Measurements from ENCODE around the gene EPS8L3.
"Not testable (repeated sequence)": the region's sequence is repeated elsewhere in the genome, so short reads cannot be mapped to it uniquely, and the experiment has no call there.

The EPS8L3 gene, protein sequence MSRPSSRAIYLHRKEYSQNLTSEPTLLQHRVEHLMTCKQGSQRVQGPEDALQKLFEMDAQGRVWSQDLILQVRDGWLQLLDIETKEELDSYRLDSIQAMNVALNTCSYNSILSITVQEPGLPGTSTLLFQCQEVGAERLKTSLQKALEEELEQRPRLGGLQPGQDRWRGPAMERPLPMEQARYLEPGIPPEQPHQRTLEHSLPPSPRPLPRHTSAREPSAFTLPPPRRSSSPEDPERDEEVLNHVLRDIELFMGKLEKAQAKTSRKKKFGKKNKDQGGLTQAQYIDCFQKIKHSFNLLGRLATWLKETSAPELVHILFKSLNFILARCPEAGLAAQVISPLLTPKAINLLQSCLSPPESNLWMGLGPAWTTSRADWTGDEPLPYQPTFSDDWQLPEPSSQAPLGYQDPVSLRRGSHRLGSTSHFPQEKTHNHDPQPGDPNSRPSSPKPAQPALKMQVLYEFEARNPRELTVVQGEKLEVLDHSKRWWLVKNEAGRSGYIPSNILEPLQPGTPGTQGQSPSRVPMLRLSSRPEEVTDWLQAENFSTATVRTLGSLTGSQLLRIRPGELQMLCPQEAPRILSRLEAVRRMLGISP

DNA sequence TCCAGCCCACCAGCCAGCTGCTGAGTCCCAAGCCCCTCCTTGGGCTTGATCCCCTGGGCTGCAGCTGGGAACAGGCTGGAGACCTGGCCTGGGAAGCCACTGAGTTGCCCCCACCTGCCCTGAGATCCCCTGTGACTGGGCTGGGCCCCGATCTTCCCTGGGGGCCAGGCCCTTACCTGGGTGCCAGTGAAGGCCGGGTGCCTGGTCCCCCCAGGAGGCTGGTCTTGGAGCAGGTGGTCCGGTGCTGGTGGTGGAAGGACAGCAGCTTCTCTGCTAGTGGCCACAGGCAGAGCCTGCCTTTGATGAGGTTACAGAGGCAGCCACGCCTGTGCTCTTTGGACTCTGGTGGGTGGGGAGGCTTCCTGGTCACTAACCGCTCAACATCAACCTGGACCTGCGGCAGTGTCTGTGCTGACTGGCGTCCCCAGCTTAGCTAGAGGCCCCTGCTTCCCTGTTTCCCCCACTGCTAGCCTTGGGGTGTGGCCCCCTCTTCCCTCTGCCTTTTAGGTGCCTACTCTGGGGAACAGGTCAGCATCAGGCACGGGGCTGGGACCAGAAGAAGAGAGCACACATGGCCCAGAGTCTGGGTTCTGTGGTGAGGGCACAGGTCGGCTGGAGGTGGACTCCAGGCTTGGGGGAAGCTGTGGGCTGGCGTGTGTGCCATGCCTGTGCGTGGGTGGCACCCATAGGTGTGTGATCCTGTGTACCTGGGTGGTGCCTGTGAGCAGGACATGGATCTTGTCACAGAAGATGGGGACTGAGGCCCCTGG lies at the start of gene EPS8L3:
TSS of gene EPS8L3 (minus strand) at position 278 of the 770 bp plus-strand sequence. CDS start 2,174 bp downstream, outside the sequence.
- DNase-seq = no peak

DNA sequence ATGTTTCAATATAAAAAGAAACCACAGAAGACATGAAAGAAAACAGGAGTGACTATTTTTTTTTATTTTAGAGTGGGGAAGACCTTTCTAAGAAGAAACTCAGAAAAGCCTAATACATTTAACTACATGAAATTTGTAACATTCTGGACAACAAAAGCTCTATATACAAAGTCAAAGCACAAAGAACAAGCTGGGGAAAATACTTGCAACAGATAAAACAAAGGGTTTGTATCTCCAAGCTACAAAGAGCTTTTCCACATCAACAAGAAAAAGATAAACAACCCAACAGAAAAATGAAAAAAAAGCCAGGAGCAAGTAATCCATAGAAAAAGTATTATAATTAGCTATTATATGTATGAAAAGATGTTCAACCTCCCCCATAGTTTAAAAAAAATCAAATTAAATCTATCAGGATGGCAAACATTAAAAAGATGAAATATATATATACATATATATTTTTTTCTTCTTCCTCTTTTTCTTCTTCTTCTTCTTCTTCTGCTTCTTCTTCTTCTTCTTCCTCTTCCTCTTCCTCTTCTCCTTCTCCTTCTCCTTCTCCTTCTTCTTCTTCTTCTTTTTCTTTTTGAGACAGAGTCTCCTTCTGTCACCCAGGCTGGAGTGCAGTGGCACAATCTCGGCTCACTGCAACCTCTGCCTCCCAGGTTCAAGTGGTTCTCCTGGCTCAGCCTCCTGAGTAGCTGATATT lies 49.1 kb upstream of the EPS8L3 start:
- DNase-seq = no peak

DNA sequence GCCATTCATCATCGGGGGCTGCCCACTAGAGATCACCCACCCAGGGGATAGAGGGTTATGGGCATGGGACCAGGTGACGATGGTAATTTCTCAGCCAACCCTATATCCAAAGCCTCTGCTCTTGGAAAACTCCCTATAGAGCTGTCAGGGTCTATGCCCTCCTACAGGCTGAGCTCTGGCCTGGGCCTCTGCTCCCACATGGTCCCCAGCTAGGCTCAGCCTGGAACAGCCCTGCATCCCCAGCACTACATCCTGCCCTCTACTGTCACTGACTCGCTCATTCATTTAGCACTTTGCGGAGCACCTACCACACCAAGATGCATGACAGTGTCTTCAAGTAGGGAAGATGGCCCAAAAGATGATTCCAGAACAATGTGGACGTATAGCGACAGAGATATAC lies 45.0 kb upstream of the EPS8L3 start:
- DNase-seq = no peak

DNA sequence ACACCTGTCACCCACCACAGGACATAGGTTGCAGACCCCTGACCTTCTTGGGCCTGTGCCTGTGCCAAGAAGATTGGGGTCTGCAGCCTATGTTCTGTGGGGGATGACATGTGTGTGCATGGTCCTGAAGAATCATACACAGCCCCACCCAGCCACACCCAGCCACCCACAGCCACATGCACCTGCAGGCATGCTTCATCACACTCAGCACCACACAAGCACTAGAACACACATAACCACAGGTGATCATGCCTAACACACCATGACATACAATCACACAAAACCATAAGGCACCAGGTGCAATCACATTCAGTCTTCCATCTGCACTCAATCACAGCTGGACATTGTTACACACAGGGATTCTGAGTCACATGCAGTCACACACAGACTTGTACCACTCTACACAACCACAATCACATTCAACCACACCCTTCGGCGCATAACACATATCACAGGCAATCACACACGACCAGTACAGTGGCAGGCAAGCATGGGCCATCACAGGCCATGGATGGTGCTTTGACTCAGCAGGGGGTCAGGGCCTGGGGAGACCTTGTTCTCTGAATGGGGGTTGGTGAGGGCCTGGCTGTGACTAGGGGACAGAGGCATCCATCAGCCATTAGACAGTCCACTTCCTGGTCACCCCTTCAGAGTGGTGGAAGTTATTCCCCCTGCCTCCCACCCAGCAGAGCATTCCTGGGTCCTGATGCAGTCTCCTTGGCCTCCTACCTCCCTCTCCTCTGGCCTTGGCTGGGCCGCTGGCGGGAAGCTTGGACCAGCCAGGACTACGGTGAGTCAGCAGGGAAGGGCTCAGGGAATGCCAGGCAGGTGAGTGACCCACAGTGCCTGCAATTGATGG lies 44.3 kb upstream of the EPS8L3 start:
- DNase-seq = peak; percentile 65

DNA sequence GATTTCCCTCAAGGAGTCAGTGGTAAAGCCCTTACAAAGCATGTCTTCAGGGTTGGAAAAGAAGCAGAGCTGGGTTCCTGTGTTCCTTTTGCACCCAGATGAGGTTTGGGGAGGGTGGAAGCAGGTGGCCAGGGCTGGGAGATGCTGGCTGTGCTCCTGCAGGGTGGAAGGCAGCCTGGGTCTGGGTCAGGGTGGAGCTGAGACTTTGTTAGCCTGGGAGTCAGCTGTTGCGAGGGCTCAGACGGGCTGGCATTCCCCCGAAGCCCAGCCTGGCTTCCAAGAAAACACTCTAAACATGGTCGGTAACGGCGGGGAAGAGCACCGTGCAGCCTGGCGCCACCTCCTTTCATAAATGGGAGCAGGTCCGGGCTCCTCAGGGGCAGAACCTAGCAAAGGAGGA lies 43.7 kb upstream of the EPS8L3 start:
- no peak for DNase-seq

DNA sequence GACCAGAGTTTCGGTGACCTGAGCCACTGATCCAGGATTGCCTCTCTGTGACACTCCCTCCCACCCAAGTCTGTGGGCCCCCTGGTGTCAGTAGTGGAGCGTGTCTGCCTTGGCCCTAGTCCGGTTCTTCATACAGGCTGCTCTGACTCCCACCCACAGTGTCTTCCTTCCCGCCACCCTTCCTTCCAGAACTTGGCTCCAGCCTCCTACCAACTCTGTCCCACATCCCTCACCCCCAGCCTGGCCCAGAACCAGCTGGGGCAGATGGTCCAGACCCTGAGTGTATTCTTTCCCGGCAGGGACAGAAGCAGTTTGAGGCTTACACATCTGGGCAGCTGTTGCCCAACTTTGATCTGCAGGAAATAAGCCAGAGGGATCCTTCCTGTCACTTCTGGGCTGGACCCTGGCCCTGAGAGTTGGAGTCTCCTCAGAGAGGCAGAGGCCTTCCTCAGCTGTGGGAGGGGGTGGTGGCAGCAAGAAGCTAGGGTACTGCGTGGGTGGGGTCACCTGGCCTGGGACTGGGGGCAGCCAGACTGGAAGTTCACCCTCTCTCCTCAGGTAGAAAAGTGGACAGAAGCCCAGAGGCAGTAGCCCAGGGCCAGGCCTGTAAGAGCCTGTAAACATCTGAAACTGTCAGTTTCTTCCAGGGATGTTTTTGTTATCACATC lies 43.1 kb upstream of the EPS8L3 start:
- DNase-seq = no peak

DNA sequence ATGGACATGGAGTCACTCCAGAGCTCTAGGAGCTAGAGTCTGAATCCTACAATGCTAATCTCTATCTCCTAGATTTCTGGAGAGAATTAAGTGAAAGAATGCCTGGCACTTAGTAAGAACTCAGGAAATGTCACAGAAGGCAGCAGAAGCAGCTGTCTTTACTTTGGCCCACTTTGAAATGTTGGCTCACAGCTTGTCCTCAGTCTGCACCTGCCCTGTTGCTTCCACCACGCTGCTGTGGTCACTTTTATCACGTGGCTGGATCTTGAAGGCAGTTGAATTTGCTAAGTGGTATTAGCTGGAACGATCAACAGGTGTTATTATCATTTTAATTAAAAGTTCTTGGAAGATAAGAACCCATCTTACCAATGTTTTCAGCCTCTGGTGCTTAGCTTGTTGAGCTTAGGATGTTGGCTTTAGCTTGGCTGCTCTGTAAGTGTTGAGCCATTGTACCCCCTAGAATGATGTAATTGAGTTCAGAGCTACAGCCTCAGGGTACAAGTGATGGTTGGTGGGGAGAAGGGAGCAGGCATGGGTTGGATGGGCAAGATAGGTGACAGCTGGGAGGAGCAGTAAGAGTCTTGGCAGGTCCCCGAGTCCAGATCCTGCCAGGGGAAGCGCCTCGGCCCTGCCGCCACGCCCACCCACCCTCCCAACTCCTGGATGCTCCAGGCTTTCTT lies 41.9 kb upstream of the EPS8L3 start:
- DNase-seq = peak; percentile 14

DNA sequence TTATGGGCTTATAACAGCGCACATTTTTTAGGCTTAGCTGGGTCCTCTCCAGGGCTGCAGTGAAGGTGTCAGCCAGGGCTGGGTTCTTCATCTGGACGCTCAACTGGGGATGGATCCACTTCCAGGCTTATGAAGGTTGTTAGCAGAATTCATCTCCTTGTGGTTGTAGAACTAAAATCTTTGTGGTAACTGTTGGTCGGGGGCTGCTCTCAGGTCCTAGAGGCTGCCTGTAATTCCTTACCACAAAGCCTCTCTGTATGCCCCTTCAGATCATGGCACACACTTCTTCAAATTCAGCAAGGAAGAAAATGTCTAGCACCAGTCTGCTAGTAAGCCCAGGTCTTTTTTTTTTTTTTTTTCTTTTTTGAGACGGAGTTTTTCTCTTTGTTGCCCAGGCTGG lies 40.9 kb upstream of the EPS8L3 start:
- no peak for DNase-seq

DNA sequence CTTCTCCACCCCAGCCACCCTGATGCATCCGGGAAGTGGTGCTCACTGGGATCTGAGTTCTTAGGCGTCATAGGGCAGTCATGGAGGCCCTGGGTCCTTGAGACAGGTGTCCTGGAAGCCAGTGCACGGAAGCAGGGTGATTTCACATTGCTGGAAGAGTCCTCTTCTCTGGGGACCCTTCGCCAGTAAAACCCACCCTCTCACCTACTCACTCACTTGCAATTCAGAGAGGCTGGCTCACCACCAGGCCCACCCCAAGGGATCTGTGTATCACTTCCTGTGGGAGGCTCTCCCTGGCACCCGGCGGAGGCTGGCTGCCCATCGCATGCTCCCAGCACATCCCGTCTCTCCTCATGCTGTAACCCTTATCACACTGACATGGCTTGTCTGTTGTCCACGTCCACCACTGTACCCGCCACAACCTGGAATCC lies 40.2 kb upstream of the EPS8L3 start:
- DNase-seq = peak; percentile 36

DNA sequence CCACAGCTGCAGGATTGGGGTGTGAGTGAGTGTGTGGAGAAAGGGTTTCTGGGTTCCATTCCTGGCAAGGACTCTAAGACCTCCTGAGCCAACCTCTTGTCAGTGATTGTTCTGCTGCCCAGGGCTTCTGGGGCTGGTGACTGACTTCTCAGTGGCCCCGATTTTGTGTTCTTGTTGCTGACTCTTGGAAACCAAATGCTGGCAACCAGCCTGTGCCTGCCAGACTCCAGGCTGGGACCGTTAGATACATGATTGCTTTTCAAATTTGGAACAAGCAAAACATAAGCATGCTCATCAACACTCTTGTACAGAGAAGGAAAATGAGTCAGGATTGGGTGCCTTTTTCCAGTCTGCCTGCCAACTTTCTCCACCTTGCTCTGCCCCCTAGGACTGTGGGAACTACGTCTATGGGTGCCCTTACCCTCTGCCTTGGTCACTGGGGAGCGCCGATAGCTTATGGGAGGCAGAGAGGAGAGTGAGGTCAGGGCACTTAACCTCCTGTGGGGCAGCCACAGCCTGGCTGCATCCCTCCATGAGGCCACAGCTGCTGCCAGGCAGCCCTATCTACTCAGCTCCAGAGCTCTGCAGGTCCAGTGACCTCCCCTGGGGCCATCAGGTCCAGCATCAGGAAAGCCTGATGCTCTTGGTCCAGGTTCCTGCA lies 39.3 kb upstream of the EPS8L3 start:
- DNase-seq = no peak

DNA sequence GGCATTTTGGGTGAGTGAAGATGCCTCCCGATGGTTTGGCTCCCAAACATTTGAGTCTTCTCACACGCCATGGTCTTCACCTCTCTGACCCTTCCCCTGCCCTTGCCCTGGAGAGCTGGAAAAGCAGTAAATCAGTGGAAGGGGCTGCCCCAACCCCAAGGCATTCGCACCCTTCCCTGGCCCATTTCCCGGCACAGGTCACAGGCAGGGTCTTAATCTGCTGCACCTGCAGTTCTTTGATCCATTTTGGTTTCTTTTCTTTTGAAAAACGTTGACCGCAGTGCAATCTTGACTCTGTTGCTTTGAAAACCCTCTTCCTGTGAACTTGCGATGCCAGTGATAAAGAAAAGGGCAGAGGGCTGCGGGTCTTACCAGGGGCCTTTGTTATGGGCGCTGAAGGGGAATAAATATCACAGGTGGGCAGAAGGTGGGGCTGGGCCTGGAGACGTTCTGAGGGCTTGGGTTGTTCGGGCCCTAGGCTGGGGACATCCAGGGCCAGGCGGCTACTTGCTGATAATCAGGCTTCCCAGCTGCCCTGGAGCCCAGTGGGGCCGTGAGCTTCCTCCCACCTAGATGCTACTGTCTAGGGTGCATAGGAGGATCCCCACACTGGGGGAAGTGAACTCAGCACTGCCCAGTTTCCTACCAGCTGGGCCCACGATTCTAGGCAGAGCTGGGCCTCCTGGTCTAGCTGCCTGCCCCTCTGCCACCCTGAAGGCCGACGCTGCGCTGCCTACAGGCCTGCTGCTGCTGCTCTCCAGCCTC lies 38.6 kb upstream of the EPS8L3 start:
- DNase-seq = no peak

DNA sequence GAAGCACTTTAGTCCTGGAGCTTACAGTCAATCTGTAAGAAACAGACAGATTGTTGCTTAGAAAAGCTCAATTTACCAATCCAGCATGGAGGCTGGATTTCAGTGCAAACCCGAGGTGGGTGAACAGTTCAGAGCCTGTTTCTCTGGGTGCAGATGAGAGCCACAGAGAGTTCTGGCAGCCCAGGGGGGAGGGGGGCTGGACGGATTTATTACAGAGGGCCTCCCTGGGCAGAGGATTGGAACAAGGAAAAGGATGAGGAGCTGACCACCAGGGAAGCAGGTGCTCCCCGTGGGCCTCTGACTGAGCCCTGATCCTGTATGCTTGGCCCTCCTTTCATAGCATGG lies 38.0 kb upstream of the EPS8L3 start:
- no peak for DNase-seq

DNA sequence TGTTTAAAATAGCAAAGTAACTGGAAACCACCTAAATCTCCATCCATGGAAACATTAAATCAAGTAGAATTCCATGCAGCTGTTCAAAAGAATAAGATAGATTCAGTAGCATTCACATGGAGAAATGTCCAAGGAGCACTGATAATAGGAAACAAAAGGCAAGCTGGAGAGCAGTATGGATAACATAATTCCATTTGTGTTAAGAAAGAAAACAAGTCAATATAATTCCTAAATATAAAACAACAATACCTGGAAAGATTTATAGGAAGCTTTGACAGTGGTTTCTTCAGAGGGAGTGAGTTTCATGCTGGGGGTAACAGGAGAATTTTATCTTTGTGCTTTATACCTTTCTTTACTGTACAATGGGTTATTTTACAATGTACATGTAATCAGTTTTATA lies 36.6 kb upstream of the EPS8L3 start:
- no peak for DNase-seq

DNA sequence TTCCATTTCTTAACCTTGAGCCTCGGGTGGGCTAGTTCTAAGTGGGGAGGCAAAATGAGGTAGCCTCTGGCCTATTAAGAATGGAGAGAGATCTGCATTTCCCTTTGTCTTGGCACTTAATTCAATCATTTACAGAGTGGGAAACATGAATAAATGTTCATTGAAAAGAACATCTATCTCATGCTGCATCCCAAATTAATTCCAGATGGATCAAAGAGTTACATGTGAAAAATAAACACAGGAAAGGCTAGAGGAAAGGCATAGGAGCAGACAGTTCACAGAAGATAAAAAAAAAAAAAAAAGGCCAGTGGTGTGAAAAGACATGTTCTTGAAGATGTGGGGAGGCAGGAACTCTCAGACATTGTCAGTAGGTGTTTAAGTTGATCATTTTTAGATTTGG lies 35.7 kb upstream of the EPS8L3 start:
- DNase-seq = peak; percentile 44

DNA sequence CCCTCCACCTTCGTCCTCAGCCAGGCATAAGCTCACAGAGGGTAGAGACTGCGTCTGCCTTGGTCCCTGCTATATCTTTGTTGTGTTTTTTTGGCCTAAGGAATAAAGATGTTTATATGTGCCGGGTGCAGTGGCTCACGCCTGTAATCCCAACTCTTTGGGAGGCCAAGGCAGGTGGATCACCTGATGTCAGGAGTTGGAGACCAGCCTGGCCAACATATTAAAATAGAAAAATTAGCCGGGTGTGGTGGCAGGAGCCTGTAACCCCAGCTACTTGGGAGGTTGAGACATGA lies 33.5 kb upstream of the EPS8L3 start:
- DNase-seq = not testable (repeated sequence)

DNA sequence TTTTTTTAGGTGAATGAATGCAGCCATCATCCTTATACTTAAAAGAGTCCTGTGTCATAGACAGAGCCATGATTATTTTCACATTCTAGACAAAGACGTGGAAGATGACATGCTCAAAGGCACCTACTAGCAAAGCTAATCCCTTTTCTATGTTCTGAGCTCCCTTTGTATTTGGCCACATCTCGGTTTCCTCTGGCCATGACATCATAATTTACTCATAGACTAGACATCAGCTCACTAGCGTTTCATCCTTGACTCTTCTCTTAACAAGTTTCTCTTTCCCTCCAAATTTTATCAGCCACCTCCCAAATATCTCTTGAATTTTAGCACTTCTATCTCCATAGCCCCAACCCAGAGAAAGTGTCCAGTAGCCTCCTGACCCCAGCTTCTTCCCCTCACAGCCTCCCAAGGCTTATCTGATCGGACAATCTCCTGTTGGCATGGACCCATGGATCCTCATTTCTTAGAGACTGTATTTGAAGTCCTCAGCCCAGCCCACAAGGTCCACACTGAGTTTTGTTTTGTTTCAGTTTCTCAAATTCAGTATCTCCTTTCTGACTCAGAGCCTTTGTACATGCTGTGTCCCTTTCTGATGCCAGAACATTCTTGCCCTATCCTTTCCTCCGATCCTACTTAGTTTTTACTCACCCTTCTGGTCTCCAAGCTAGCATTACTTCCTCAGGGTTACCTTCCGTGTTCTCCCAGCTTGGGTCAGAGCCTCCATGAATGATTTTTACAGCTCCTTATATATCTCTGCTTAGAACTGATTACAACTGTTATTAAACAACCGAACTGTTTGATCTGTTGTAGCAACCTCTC lies 33.0 kb upstream of the EPS8L3 start:
- no peak for DNase-seq

DNA sequence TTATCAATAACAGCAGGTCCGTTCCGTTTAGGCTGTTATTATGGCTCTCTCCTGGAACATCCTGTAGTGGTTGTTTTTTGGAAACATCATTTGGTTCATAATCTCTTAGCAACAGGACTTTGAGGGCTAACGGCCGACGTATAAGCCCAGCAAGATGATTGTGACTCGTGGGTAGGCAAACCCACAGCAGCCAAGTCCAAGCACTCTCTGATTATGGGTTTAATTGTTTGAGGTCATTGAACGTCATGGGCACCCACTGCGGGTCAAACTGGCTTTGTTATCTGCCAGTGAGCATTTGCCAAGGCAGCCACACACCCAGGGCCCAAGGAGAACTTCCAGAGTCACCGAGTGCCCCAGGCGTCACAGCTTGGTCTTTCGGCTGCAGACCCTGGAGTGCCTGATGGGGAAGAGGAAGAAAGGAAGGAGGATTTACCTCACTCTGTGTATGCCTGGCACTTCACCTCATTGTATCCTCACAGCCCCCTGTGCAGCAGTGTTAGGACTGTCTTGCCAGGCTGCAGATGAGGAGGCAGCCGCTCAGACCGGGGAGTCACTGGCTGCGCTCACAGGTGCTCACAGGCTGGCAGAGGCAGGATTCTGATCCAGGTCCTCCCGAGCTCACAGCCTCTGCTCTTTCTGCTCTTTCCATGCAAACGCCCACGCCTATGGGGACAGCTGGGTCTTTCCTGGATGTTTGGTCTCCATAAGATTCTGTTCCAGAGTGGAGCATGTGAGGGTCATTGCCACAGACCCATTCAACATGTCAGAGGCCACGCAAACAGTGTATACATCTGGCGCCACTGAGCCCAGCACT lies 30.8 kb upstream of the EPS8L3 start:
- DNase-seq = no peak
